SJCRH30 (cell line): ENCODE results near the gene RIMBP2. TPM values are rescaled to one million over a fixed set of nuclear protein-coding genes. Genes with fewer than 3 reads are reported as not detected.

Source experiments
- DNase-seq, 2 experiments: peaks; one replicate each; pipeline ENCODE4 v3.0.0-alpha.2; 2015 to 2020
- H3K27ac ChIP-seq: fragments of 250-450 bp; sonication (Bioruptor Pico); 2 replicates; pipeline ENCODE4 v1.5.1; 2020; ENCODE audit warnings: mild to moderate bottlenecking, moderate library complexity
- H3K27me3 ChIP-seq: fragments of 250-450 bp; sonication (Bioruptor Pico); 2 replicates; pipeline ENCODE4 v1.5.1; 2020; ENCODE audit warnings: mild to moderate bottlenecking, moderate library complexity
- H3K36me3 ChIP-seq: fragments of 250-450 bp; sonication (Bioruptor Pico); 2 replicates; pipeline ENCODE4 v1.5.1; 2020; ENCODE audit warnings: mild to moderate bottlenecking, moderate library complexity
- H3K4me1 ChIP-seq: fragments of 250-450 bp; sonication (Bioruptor Pico); 2 replicates; pipeline ENCODE4 v1.5.1; 2020; ENCODE audit warnings: mild to moderate bottlenecking, moderate library complexity
- H3K4me3 ChIP-seq: fragments of 250-450 bp; sonication (Bioruptor Pico); 2 replicates; pipeline ENCODE4 v1.5.1; 2020; ENCODE audit warnings: mild to moderate bottlenecking, moderate library complexity
- H3K9me3 ChIP-seq: fragments of 250-450 bp; sonication (Bioruptor Pico); replicated peaks from 2 replicates; pipeline ENCODE4 v1.5.1; 2020; ENCODE audit warnings: mild to moderate bottlenecking, moderate library complexity
- total RNA-seq: library from RNA; depleted of rRNA; stranded (reverse); fragments of >200 nt; shearing (Covaris generic); gene quantifications from 2 replicates; pipeline ENCODE4 v1.2.3, GENCODE V29; 2014

RIMBP2 gene
- total RNA-seq, 1 experiment from 2014 or later, result not detected

DNA sequence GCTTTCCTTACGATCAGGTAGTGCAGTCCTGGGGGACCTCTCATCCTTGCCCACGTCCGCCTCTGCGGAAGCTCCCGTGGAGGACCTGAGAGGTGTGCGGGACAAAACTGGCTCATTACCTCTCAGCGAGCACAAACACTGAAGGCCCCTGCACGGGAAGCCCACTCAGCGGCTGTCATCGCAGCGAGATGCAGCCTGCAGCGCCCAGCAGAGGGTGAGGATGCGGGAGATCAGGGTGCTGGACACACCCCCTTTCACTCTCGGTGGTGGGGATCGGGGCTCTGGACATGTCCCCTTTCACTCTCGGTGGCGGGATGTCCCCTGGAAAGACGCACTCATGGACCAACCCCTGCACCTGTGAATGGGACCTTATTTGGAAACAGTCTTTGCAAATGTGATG, 266.8 kb downstream of the RIMBP2 start:
- Histone ChIP-seq H3K4me3 (no peak overlapping the region), H3K4me1 (no peaks in the 10 kb centered on the region), H3K27ac (no peak overlapping the region), H3K36me3 (no peaks in the 10 kb centered on the region), H3K9me3 (no peaks in the 10 kb centered on the region), H3K27me3 (peaks cover 11% of the 10 kb centered on the region; the same call in 1 of the 2 replicates)
- no peak for DNase-seq

GRCh38 chr12:130448044-130448821, 267.9 kb downstream of the RIMBP2 start:
- Histone ChIP-seq H3K4me3 (no peak overlapping the region), H3K9me3 (no peaks in the 10 kb centered on the region), H3K36me3 (no peaks in the 10 kb centered on the region), H3K27ac (no peak overlapping the region), H3K27me3 (peaks cover 11% of the 10 kb centered on the region; the same call in 1 of the 2 replicates), H3K4me1 (no peaks in the 10 kb centered on the region)
- no peak for DNase-seq

DNA sequence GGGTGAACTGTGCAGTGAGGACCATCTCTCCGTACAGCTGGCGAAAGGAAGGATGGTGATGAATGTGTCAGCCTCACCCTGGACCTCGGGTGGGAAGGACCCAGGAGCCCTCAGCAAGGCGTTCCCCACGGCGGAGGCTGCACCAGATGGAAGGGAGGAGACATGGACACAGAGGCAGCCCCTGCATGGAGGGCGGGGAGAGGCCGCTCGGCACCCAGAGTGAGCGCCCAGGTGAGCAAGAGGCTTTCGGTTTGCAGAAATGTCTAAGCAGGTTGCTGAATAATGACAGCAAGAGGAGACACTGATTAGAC, 268.5 kb downstream of the RIMBP2 start:
- no peaks in the 10 kb centered on the region for H3K36me3 ChIP-seq
- H3K4me3 ChIP-seq, result no peak overlapping the region
- no peak overlapping the region for H3K27ac ChIP-seq
- H3K27me3 ChIP-seq, result peaks cover 11% of the 10 kb centered on the region; the same call in 1 of the 2 replicates
- no peak for DNase-seq
- H3K9me3 ChIP-seq, result no peaks in the 10 kb centered on the region
- no peaks in the 10 kb centered on the region for H3K4me1 ChIP-seq

- Histone ChIP-seq H3K9me3 (no peaks in the 10 kb centered on the region), H3K4me3 (no peak overlapping the region), H3K27ac (no peak overlapping the region), H3K36me3 (no peaks in the 10 kb centered on the region), H3K4me1 (no peaks in the 10 kb centered on the region), H3K27me3 (peaks cover 11% of the 10 kb centered on the region; the same call in 1 of the 2 replicates)
- no peak for DNase-seq
Observed at GRCh38 chr12:130446846-130447654, 269.0 kb downstream of the RIMBP2 start.

DNA sequence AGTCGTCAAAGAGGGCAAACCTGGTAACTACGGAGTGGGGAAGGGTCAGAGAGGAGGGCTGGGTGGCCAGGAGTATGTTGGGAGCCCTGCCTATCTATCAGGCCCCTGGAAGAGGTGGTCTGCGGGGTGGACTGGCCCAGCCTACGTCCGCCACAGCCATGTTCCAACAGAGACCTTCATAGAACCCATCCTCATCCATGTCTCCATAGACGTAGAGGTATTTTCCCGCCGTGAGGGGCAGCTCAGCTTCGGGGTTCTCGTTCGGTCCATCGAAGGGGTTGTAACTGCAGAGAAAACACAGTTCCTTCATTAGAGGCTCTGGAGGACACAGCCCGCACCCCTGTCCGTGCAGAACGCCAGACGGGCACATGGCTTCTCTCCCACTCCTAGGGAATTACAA, 271.1 kb downstream of the RIMBP2 start:
- H3K9me3 ChIP-seq, result no peaks in the 10 kb centered on the region
- peaks cover 11% of the 10 kb centered on the region; the same call in 1 of the 2 replicates for H3K27me3 ChIP-seq
- no peaks in the 10 kb centered on the region for H3K36me3 ChIP-seq

GRCh38 chr12:130444061-130444460, 272.0 kb downstream of the RIMBP2 start:
- no peaks in the 10 kb centered on the region for H3K4me1 ChIP-seq
- no peak for DNase-seq
- H3K36me3 ChIP-seq, result no peaks in the 10 kb centered on the region
- H3K27ac ChIP-seq, result no peak overlapping the region
- peaks cover 11% of the 10 kb centered on the region; the same call in 1 of the 2 replicates for H3K27me3 ChIP-seq
- no peaks in the 10 kb centered on the region for H3K9me3 ChIP-seq
- no peak overlapping the region for H3K4me3 ChIP-seq

More for the DNA sequence above, 271.1 kb downstream of the RIMBP2 start:
- Histone ChIP-seq H3K4me1 (no peaks in the 10 kb centered on the region), H3K4me3 (no peak overlapping the region), H3K27ac (no peak overlapping the region)
- no peak for DNase-seq

DNA sequence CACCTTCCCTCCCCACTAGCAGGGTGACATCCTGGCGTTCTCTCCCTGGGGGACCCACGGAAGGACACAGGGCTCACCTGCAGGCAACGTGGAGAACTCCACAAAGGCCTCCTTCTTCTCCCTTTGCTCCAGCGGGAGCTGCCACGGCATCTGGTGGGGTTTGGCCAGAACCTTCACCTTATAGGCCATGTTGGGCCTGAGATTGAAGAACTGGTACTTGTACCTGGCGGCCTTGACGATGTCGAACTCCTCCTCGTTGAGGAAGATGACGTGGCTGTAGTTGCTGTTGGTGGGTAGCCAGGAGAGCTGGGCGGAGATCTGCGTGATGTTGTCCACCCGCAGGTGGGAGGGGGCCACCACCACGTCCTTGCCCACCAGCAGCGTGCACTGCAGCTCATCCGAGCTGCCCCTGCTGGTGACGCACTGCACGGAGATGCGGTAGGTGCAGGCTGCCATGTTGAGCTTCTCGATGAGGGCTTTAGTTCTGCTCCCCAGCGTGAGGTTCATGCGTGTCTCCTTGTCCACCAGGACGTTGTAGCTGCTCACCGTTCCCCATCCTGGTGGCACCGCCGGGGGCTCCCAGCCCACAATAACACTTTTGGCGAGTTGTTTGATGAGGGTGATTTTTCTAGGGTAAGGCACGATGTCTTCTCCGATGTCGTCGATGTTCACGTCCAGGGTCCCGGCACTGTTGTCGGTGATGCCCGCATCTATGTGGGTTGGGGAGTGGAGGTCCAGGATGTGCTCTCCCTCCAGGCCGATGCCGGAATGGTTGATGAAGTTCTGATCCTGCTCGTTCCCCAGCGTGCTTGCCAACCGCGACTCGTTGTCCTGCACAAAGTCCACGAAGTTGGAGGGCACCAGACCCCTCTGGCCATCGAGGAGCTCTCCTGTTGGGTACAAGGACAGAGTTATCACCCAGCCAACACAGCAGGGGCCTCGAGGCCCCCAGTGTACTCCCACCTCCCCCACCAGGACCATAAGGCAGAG, 274.0 kb downstream of the RIMBP2 start:
- Histone ChIP-seq H3K27ac (no peak overlapping the region), H3K9me3 (no peaks in the 10 kb centered on the region), H3K27me3 (peaks cover 8% of the 10 kb centered on the region; the same call in 1 of the 2 replicates), H3K36me3 (no peaks in the 10 kb centered on the region), H3K4me3 (no peak overlapping the region), H3K4me1 (no peaks in the 10 kb centered on the region)
- DNase-seq, result no peak

DNA sequence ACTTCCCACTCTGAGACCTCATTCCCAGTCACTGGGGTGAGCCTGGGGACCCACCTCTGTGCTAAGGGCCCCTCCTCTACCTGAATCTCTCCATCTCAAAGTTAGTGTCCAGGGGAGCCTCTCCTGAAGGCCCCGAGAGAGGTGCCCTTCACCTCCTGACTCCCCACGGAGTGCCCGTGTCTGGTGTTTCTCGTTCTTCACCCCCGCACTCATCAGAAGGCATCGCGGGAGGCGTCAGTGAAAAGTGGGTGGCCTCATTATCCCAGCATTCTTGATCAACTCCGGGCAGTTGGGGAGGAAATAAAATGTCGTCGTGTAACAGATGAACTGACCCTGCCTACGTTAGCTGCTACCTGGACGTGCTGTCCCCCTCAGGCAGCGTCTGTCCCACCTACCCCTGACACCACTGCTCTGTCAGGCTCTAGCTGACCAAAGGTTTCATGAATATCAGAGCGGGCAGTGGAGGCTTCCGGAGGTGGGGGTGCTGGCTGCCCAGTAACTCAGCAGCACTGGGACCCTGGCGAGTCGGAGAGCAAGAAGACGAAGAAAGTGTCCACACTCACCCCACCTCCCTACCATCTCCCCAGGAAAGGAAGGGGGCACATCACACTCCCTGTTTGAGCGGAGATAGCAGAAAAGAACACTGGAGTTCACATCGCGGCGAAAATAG, 275.6 kb downstream of the RIMBP2 start:
- Histone ChIP-seq H3K4me1 (no peaks in the 10 kb centered on the region), H3K27ac (no peak overlapping the region), H3K27me3 (peaks cover 6% of the 10 kb centered on the region; the same call in 1 of the 2 replicates), H3K9me3 (no peaks in the 10 kb centered on the region), H3K4me3 (no peak overlapping the region), H3K36me3 (no peaks in the 10 kb centered on the region)
- no peak for DNase-seq

- Histone ChIP-seq H3K4me1 (no peaks in the 10 kb centered on the region), H3K9me3 (no peaks in the 10 kb centered on the region), H3K36me3 (no peaks in the 10 kb centered on the region), H3K27ac (no peak overlapping the region), H3K27me3 (no peaks in the 10 kb centered on the region), H3K4me3 (no peak overlapping the region)
- no peak for DNase-seq
Observed at GRCh38 chr12:130439250-130439649, 276.8 kb downstream of the RIMBP2 start.

DNA sequence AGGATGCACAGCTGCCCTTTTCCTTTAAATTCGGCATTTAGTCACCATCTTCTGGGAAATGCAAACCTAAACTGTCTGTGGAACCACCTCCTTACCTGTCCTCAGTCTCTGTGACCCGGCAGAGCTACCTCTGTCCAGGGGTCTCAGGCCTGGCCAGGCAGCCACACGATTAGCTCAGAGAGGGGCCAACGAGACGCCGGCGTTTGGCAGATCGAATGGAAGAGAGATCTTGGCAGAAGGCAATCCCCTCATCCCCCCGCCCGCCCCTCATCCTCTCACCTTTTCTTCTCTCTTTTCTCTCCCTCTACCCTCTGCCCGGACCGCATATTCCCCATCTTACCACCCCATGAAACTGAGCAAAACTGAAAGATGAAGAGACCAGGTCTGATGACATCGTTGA, 277.4 kb downstream of the RIMBP2 start:
- no peak overlapping the region for H3K27ac ChIP-seq
- no peaks in the 10 kb centered on the region for H3K9me3 ChIP-seq
- H3K36me3 ChIP-seq, result no peaks in the 10 kb centered on the region
- no peaks in the 10 kb centered on the region for H3K4me1 ChIP-seq
- DNase-seq, result no peak
- H3K27me3 ChIP-seq, result no peaks in the 10 kb centered on the region
- H3K4me3 ChIP-seq, result no peak overlapping the region

- Histone ChIP-seq H3K4me1 (no peaks in the 10 kb centered on the region), H3K4me3 (no peak overlapping the region), H3K27ac (no peak overlapping the region), H3K9me3 (no peaks in the 10 kb centered on the region), H3K36me3 (no peaks in the 10 kb centered on the region), H3K27me3 (no peaks in the 10 kb centered on the region)
- DNase-seq, result no peak
Observed at GRCh38 chr12:130438243-130438620, 277.9 kb downstream of the RIMBP2 start.

DNA sequence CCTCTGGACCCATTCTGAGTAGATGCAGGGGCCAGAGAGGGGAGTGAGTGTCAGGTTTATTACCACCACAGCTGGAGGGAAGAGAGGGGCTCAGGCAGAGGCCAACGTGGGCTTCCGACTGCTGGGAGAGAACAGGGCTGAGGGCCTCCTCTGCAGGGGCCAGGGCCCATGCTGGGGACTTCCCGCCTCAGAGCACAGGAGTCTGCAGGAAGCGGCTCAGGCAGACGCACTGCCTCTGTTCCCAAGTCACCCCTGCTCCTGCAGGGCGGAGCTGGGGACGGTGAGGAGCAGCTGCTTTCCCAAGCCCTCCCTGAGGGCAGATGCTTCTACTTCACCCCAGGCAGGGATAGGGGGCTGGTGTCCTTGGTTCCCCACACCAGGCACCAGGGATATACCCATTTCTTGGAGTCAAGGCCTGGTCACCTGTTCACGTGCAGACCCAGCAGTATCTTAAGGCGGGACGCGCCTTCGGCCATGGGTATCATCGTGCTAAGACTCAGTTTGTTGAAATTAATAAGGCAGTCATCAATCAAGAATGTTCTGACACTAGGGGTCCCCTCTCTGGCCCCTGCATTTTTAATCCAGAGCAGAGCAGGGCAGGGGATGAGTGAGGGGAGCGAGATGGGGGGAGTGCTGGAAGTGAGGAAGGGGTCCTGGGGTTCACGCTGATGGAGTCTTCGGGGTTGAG, 278.4 kb downstream of the RIMBP2 start:
- Histone ChIP-seq H3K27ac (no peak overlapping the region), H3K36me3 (no peaks in the 10 kb centered on the region), H3K4me3 (no peak overlapping the region), H3K27me3 (no peaks in the 10 kb centered on the region), H3K9me3 (no peaks in the 10 kb centered on the region), H3K4me1 (no peaks in the 10 kb centered on the region)
- DNase-seq, result no peak

- Histone ChIP-seq H3K36me3 (no peaks in the 10 kb centered on the region), H3K27me3 (no peaks in the 10 kb centered on the region), H3K9me3 (no peaks in the 10 kb centered on the region), H3K4me1 (no peaks in the 10 kb centered on the region), H3K27ac (no peak overlapping the region), H3K4me3 (no peak overlapping the region)
- no peak for DNase-seq
Observed at GRCh38 chr12:130436741-130437501, 279.2 kb downstream of the RIMBP2 start.
